Hindlimb muscle (tissue), 1 donor: ENCODE results near the gene INO80D. TPM values are rescaled to one million over a fixed set of nuclear protein-coding genes. Genes with fewer than 3 reads are reported as not detected.
"Not testable (repeated sequence)": the region's sequence is repeated elsewhere in the genome, so short reads cannot be mapped to it uniquely, and the experiment has no call there.

Experiments
- DNase-seq: peaks from one replicate; pipeline ENCODE4 v3.0.0-alpha.2; 2013
- polyA plus RNA-seq: library from polyadenylated mRNA; unstranded; fragments of 120-200 nt; gene quantifications from one replicate; pipeline ENCODE4 v1.2.1, GENCODE V29; 2013; ENCODE audit not compliant: insufficient read length

Gene INO80D, protein sequence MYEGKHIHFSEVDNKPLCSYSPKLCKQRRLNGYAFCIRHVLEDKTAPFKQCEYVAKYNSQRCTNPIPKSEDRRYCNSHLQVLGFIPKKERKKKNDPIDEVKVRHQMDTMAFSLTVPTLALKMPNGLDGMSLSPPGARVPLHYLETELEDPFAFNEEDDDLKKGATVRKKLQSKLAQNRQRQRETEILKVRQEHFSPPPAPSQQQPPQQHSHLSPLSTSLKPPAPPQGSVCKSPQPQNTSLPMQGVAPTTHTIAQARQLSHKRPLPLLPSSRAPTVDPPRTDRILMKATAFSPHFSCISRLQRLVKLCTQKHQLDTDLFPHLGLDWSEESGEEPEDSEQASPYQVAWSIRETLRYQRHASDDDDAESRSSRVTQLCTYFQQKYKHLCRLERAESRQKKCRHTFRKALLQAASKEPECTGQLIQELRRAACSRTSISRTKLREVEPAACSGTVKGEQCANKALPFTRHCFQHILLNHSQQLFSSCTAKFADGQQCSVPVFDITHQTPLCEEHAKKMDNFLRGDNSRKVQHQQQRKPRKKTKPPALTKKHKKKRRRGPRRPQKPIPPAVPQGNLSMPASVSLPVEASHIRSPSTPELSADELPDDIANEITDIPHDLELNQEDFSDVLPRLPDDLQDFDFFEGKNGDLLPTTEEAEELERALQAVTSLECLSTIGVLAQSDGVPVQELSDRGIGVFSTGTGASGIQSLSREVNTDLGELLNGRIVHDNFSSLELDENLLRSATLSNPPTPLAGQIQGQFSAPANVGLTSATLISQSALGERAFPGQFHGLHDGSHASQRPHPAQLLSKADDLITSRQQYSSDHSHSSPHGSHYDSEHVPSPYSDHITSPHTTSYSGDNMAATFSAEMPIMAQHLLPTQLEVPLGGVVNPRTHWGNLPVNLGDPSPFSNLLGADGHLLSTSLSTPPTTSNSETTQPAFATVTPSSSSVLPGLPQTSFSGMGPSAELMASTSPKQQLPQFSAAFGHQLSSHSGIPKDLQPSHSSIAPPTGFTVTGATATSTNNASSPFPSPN
- 8.0 TPM for polyA plus RNA-seq

DNA sequence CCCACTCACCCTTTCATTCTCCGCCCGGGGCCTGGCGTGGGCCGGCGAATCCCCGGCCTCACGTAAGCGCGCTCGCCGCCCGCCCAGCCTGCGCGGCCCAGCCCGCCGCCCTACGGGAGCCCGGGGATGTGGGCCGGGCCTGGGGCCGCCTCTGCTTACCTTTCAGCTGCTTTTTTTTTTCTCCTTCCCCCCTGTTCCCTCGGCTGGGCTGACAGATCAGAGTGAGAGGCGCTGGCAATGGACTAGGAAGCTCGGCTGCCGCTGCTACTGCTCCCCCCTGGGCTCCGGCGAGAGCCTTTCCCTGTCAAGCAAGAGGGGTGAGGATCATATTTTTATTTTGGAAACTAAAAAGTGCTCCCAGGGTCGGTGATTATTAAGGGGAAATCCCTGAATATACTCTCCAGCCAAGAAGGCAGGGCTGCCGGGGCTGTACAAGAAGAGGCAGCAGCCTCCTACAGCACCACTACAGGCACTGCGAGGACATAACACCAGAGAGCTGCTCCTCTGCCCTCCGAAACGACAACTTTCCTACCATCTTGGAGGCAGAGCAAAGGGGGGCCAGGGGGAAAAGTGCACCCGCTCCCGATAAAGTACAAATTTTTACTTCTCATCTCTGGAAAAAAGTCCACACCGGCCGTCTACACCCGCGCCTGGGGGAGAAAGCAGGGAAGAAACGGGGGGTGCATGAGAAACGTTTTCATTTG is at the start of gene INO80D:
Gene INO80D, minus strand, starts transcription at position 433 of the 704 bp plus-strand sequence. CDS start 23,158 bp downstream, outside the sequence.
- DNase-seq = peak; percentile 82

DNA sequence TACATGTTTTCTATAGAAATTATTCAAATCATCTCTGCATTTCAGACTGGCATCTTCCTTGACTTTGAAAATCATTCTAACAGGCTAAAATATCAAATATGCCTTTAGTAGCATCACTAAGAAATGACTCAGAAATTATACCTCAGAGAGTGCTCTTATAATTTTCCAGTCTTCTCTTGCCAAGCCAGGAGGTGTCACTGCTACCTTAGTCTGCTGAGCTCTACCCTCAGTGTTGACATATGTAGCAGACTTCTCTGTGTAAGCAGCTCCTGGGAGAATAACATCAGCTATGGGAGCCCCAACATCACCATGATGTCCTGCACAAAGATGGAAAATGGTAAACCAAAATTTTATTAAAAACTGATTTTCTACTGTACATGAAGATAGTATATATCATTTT is 41.7 kb upstream of the INO80D start:
- no peak for DNase-seq

DNA sequence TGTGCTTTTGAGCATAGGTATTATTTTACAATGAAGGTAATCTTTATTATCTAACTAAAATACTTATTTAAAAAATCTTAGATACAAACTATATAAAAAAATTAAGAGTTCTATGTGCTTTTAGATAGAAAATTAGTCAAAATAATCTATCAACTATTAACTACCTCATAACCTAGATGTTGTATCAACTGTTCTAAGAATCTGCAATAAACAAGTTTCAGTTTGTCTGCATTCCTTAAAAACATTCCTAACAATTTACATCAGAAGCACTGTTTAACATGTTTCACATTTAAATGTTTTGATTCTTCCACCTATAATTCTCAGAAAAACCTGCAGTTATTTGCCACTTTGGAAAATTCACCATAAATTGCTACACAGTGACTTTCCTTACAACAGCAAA is 39.9 kb upstream of the INO80D start:
- DNase-seq = no peak

DNA sequence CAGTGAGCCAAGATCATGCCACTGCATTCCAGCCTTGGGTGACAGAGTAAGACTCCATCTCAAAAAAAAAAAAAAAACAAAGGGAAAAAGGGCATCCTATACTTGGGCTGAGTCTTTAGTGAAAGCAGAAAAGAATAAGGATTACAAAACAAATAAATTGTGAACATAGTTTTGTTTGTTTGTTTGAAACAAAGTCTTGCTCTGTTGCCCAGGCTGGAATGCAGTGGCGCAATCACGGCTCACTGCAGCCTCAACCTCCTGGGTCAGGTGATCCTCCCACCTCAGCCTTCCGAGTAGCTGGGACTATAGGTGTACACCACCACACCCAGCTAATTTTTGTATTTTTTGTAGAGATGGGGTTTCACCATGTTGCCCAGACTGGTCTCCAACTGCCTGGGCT is 36.6 kb upstream of the INO80D start:
- DNase-seq = not testable (repeated sequence)

DNA sequence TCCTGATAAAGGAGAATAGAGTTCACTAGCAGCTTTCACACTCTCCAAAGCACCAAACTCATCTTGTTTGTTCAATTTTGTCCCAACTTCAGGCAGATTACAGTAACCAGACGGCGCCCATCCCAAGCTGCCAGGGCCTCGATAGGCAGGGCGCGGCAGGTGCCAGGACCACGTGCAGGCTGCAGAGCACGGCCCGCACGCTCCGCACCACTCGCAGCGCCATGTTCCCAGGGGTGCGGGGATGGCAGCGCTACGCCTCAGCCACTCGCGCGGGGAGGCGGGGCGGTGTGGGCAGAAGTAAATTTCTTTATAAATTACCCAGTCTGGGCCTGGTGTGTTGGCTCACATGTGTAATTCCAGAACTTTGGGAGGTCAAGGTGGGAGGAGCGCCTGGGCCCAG is 30.3 kb upstream of the INO80D start:
- no peak for DNase-seq

DNA sequence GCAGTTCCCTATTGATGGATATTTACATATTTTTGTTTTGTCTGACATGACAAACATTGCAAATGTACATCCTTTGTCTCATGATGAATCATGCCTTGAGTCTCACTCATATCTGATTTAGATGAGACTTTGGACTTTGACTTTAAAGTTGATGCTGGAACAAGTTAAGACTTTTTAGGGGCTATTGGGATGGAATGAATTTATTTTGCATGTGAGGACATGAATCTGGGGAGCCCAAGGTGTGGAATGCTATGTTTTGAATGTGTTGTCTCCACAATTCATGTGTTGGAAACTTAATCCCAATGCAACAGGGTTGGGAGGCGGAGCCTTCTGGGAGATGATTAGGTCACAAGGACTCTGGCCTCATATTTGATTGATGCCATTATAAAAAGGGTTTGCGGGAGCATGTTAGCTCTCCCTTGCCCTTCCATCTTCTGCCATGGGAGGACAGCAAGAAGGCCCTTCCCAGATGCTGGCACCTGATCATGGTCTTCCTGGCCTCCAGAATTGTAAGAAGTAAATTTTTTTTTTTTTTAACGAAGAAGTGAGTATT is 29.1 kb upstream of the INO80D start:
- DNase-seq = no peak

DNA sequence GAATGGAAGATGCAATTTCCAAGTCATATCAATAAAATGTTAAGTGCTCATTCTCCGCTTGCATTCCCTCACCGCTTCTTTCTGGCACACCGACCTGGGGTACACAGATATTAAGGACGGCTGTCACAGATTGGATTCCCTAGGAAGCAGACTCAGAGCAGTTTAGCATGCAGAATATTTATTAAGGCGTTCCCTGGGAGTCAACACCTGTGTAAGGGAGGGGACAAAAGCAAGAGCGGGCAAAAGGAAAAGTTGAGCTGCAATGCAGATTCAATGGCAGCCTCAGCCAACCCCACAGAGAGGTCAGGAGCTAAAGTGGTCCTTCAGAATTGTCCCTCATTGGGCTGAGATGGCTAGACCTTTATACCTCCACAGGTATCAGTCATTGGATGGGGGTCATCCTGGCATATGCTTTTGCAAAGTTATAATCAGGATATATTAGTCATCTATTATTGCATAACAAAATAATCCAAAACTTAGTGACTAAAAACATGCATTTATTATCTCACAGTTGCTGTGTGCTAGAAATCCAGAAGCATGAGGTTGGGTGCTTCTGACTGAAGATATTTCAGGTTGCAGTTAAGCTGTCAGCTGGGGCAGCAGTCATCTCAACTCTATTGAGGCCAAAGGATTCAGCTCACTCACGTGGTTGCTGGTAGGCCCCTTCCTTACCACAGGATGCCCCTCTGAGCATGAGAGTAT is 27.0 kb upstream of the INO80D start:
- no peak for DNase-seq

DNA sequence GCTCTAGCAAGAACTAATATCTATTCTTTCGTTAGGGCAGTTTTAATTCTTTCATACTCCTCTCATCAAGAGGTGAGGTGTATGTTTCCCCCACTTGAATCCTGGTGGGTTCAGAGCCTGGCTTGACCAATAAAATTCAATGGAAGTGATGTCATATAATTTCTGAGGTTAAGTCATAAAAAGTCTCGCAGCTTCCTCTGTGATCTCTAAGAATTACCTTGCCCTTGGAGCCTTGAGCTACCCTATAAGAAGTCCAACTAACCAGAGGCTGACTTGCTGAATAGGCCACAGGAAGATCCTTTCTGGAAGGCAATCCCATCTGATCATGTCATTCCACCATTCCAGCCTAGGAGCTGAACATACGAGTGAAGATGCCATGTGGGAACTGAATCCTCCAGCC is 26.1 kb upstream of the INO80D start:
- no peak for DNase-seq

DNA sequence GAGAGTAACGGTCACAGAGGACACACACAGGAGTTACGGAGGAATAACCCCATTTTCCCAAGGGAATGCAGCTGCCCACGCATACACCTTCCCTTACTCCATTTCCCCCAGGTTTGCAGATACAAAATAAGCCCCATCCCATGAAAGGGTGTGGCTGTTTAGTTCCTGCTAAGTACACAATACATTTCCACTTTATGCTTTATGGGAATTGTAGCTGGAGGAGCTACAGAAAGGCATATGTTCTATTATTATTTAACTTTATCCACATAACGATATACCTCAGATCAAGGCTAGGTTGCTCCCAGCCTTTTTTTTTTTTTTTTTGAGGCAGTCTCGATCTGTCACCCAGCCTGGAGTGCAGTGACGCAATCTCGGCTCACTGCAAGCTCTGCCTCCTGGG is 22.7 kb upstream of the INO80D start:
- no peak for DNase-seq

DNA sequence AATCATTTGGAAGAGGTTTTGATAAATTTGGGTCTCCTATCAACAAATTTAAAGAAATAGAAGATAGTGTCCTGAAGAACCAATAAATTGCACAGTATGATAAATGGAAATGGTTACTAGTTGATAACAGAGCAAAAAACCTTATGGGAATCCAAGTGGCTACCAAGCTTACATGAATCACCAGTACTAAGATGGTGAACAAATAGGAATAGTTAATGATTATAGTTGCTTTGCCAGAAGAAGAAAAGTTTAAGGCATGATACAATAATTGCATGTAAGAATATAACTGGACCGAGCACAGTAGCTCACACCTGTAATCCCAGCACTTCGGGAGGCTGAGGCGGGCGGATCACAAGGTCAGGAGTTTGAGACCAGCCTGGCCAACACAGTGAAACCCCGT is 19.6 kb upstream of the INO80D start:
- DNase-seq = no peak

DNA sequence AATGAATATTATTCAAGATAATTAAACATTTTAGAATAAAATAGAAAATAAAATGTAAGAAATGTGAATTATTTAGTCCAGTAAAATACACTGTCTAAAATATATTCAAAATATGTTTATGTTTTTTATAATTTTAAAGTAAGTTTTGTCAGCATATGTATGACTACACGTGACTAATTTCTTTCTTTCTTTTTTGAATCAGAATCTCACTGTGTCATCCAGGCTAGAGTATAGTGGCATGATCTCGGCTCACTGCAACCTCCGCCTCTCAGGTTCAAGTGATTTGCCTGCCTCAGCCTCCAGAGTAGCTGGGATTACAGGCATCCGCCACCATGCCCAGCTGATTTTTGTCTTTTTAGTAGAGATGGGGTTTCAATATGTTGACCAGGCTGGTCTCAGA is 19.1 kb upstream of the INO80D start:
- DNase-seq = no peak

DNA sequence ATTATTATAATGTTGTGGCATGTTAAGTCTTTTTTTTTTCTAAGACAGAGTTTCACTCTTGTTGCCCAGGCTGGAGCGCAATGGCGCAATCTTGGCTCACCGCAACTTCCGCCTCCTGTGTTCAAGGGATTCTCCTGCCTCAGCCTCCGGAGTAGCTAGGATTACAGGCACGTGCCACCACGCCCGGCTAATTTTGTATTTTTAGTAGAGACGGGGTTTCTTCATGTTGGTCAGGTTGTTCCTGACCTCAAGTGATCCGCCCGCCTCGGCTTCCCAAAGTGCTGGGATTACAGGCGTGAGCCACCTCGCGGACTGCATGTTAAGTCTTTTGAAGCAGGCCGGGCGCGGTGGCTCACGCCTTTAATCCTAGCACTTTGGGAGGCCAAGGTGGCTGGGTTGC is 12.9 kb upstream of the INO80D start:
- not testable (repeated sequence) for DNase-seq

DNA sequence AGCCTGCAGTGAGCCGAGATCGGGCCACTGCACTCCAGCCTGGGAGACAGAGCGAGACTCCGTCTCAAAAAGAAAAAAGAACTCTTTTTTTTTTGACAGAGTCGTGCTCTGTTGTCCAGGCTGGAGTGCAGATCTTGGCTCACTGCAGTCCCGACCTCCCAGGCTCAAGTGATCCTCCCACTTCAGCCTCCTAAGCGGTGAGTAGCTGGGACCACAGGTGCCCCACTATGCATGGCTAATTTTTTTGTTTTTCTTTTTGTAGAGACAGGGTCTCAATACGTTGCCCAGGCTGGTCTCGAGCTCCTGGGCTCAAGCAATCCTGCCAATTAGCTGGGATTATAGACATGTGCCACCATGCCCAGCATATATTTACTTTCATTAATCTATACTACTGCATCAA is 12.5 kb upstream of the INO80D start:
- DNase-seq = no peak

DNA sequence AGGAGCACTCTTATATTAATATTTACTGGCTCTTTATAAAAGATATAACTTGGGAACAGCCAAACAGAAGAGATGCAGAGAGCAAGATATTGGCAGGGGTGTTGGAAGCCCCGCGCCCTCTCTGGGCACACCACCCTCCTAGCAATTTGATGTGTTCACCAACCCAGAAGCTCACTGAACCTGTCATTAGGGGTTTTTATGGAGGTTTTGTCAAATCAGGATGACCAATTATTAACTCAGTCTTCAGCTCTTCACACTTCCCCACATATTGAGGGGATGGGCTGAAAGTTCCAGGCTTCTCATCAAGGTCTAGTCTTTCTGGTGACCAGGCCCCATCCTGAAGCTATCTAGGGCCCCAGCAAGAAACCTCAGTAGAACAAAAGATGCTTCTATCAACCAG is 10.9 kb upstream of the INO80D start:
- no peak for DNase-seq

DNA sequence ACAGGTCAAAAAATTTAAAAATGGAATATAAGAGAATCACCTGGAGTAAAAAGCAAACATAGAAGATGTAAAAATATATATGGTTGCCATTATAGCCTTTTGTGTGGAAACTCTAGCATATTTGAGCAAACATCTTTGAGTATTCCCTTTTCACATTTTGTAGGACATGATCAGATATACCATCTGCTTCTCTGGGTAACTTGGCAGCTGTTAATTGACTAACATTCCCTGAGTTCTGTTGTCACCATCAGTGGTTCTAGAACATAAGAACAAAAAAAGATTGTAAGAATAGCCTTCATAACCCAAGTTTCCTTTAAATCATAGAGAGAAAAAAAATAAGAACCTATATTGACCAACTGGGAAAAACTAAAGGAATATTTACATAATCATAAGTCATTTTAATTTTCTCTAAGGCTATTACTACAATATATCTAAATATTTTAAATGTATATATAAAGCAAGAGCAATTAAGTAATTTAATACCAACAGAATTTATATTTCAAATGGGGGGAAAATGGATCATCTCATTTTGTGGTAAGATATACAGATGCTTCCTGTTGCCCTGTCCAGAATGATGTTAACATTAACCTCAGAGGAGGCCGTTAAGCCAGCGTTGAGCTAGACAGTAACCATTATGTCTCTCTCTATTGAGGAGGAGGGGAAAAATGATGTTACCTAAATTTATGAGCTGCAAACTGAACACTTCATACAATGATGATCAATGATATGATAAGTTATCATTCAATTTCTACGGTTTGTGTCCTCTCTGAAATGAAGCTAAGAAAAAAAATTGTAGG is 9.8 kb upstream of the INO80D start:
- no peak for DNase-seq

DNA sequence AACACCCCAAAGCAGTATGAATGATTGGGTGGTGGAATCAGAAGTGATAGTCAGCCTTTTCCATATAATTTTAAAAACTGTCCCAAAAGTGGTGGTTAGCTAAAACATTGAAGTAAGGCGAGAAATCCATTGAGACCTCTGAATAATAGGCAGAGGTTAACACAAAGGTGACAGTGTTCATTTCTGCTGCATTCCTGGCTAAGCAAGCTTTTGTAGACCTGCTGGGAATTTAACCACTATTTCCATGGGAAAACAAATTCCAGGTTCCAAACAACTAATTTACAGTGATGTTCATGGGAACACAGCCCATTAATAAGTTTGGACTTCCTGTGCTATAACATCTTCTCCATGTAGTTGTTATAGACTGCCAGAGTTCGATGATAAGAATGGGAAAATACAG is 6.3 kb upstream of the INO80D start:
- DNase-seq = no peak

DNA sequence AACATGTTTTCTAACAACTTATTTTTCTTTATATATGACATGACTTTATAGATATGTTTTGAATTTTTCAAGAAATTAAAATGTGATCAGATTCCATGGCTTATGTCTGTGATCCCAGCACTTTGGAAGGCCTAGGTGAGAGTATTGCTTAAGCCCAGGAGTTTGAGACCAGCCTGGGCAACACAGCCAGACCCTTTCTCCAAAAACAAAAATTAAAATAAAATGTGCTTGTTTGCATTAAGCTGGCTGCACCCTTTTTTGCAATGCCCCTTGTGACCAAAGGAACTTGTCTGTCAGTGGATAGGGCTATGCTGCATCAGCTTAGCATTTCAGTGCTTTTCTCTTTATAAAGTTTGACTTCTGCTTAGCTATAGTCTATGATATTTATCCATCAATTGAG is 2.3 kb upstream of the INO80D start:
- DNase-seq = no peak

DNA sequence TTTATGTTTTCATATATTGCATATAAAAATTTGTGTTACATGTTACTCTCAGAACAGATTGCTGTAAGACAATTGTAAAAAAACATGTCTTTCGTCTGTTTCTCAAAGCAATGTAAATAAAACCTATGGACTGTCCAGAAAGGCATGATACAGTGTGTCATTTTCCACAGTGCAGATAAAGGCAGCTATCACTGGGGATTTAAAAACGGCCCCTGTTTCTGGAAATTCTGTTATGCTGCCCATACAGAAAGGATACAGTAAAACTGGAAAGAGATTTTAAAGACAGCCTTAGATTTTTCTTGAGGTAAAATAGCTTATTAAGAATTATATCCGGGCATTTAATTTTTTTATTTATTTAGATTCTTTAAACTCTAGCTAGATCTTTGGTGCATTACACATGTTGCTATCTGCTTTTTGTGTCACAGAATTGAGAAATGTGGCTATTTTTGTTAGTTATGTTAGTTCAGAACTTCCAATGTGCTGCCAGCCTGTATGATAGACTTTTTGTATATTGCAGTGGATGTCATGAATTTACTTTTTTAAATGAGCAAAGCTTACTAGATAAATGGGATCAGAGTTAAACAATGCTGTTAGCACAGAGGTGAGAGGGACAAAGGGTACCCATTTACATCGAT is 859 bp upstream of the INO80D start:
- DNase-seq = peak; percentile 30

DNA sequence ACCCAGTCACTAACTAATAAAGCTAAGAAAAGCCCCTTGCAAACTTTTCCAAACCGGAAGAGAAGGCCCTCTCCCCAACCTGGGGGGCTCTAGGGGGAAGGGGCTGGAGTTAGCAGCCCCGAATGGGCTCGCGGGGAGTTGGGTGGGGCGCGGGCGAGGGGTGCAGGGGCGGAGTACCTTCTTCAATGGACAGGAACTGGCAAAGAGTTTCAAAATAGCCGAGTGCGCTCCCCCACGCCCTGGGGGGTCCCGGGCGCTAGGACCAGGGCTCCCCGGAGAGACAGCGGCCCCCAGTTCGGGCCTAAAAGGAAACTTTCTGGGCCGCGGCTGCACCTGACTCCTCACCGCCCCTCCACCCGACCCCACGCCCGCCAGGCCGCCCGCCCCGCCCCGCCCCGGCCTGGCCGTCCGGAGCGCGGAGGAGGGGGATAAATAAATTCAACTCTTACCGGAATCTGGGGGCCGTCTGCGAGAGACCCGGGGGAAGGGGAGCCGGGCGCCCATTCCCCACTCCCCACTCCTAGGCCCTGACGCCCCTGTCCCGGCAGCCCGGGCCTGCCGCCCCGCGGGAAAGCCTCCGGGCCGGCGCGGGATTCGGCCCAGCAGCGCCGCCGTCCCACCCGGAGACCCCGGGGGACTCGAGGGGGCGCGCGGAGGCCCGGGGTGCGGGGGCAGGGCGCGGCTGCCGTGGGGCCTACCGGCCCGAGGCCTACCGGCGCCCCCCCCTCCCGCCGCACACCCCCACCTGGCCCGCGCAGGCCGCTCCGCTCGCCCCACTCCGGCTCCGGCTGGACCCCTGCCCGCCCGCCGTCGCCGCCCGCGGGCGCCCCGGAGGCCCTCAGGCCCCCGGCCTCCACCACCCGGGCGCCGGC is 868 bp downstream of the INO80D start:
- peak; percentile 40 for DNase-seq
